RWPE2 (cell line): ENCODE results near the gene MAIP1.

Experiments used
- ATAC-seq: fragments of 200-7000 bp; cut with Tn5 transposase; 3 replicates; pipeline ENCODE4 v1.9.1; 2021; ENCODE audit warnings: low read depth
- DNase-seq: peaks from one replicate; pipeline ENCODE4 v3.0.0-alpha.2; 2020; ENCODE audit warnings: low spot score
- H3K27ac ChIP-seq: fragments of 450-650 bp; 2 replicates; pipeline ENCODE4 v1.5.1; 2017; ENCODE audit warnings: mild to moderate bottlenecking; ENCODE audit not compliant: poor library complexity, severe bottlenecking
- H3K27me3 ChIP-seq: fragments of 250-450 bp; sonication (Bioruptor Pico); 2 replicates; pipeline ENCODE4 v1.5.1; 2021; ENCODE audit warnings: mild to moderate bottlenecking, moderate library complexity; ENCODE audit not compliant: insufficient read depth, poor library complexity, severe bottlenecking
- H3K36me3 ChIP-seq: fragments of 250-450 bp; sonication (Bioruptor Pico); 2 replicates; pipeline ENCODE4 v1.5.1; 2020; ENCODE audit warnings: low read depth, mild to moderate bottlenecking, moderate library complexity
- H3K4me1 ChIP-seq: fragments of 250-450 bp; sonication (Bioruptor Pico); 2 replicates; pipeline ENCODE4 v1.5.1; 2021; ENCODE audit warnings: mild to moderate bottlenecking, moderate library complexity; ENCODE audit not compliant: insufficient read depth, poor library complexity, severe bottlenecking
- H3K4me3 ChIP-seq: fragments of 250-450 bp; sonication (Bioruptor Pico); 2 replicates; pipeline ENCODE4 v1.5.1; 2021; ENCODE audit warnings: mild to moderate bottlenecking, moderate library complexity; ENCODE audit not compliant: severe bottlenecking
- H3K9me3 ChIP-seq: fragments of 250-450 bp; sonication (Bioruptor Pico); 2 replicates; pipeline ENCODE4 v1.5.1; 2021; ENCODE audit warnings: mild to moderate bottlenecking, moderate library complexity; ENCODE audit not compliant: severe bottlenecking
- CTCF ChIP-seq: fragments of 450-650 bp; IDR thresholded peaks from one replicate; pipeline ENCODE4 v1.5.1; 2017; ENCODE audit warnings: mild to moderate bottlenecking, moderate library complexity; ENCODE audit not compliant: poor library complexity, severe bottlenecking

MAIP1 gene

GRCh38 chr2:199956062-199956380, 639 bp downstream of the MAIP1 start:
- ATAC-seq (no peak), DNase-seq (no peak)
- TF ChIP-seq CTCF, result no peak
- Histone ChIP-seq H3K27me3 (no peaks in the 10 kb centered on the region), H3K36me3 (peaks cover 55% of the 10 kb centered on the region), H3K27ac (peak overlapping the region; percentile 72), H3K4me3 (peak overlapping the region; percentile 73), H3K4me1 (peaks cover 8% of the 10 kb centered on the region), H3K9me3 (no peaks in the 10 kb centered on the region)

- Histone ChIP-seq H3K27me3 (no peaks in the 10 kb centered on the region), H3K27ac (no peak overlapping the region), H3K36me3 (peaks cover 58% of the 10 kb centered on the region), H3K4me3 (no peak overlapping the region), H3K9me3 (no peaks in the 10 kb centered on the region), H3K4me1 (peaks cover 8% of the 10 kb centered on the region)
- no peak for DNase-seq
- ATAC-seq, result no peak
- no peak for TF ChIP-seq CTCF
These were observed 2.6 kb downstream of the MAIP1 start for GRCh38 chr2:199958014-199958413.

GRCh38 chr2:199962203-199962602, 6.8 kb downstream of the MAIP1 start:
- no peak overlapping the region for H3K27ac ChIP-seq
- peaks cover under 1% of the 10 kb centered on the region for H3K4me1 ChIP-seq
- no peak for DNase-seq
- peaks cover 88% of the 10 kb centered on the region for H3K36me3 ChIP-seq
- H3K9me3 ChIP-seq, result peaks cover under 1% of the 10 kb centered on the region
- ATAC-seq, result no peak
- H3K27me3 ChIP-seq, result no peaks in the 10 kb centered on the region
- TF ChIP-seq CTCF, result no peak
- H3K4me3 ChIP-seq, result no peak overlapping the region

GRCh38 chr2:199966405-199966804, 11.0 kb downstream of the MAIP1 start:
- no peak for ATAC-seq

GRCh38 chr2:199966976-199967375, 11.6 kb downstream of the MAIP1 start:
- TF ChIP-seq CTCF, result no peak

More at GRCh38 chr2:199966405-199966804, 11.0 kb downstream of the MAIP1 start:
- no peak overlapping the region for H3K27ac ChIP-seq
- no peaks in the 10 kb centered on the region for H3K27me3 ChIP-seq
- no peak overlapping the region for H3K4me3 ChIP-seq
- H3K4me1 ChIP-seq, result no peaks in the 10 kb centered on the region
- no peak for TF ChIP-seq CTCF
- H3K36me3 ChIP-seq, result peaks cover 61% of the 10 kb centered on the region
- DNase-seq, result no peak
- peaks cover 3% of the 10 kb centered on the region for H3K9me3 ChIP-seq

More at GRCh38 chr2:199966976-199967375, 11.6 kb downstream of the MAIP1 start:
- no peaks in the 10 kb centered on the region for H3K27me3 ChIP-seq
- peaks cover 3% of the 10 kb centered on the region for H3K9me3 ChIP-seq
- ATAC-seq, result no peak
- peaks cover 55% of the 10 kb centered on the region for H3K36me3 ChIP-seq
- H3K4me3 ChIP-seq, result no peak overlapping the region
- no peak overlapping the region for H3K27ac ChIP-seq
- no peaks in the 10 kb centered on the region for H3K4me1 ChIP-seq
- DNase-seq, result no peak
